ENCODE measurements around the gene SPR. TPM values are rescaled to one million over a fixed set of nuclear protein-coding genes. Genes with fewer than 3 reads are reported as not detected.
A peak's percentile ranks its signal among the peaks of the same experiment; 100 is the strongest.
"Not testable (repeated sequence)": the region's sequence is repeated elsewhere in the genome, so short reads cannot be mapped to it uniquely, and the experiment has no call there.

Gene SPR
- total RNA-seq, 3 donors from 2014 or later: 7.7 to 11.2 (median 8.5) TPM

- no peaks in the 10 kb centered on the region for H3K9me3 Mint-ChIP-seq
- peaks cover 63% of the 10 kb centered on the region for H3K27me3 Mint-ChIP-seq (ENCODE audit: low read depth)
- no peak overlapping the region for H3K4me3 Mint-ChIP-seq
- ATAC-seq (no peak), DNase-seq (no peak)
- H3K4me1 Mint-ChIP-seq (ENCODE audit: low read depth): peaks cover 1% of the 10 kb centered on the region
- H3K36me3 Mint-ChIP-seq (ENCODE audit: insufficient read depth): no peaks in the 10 kb centered on the region
Observed at GRCh38 chr2:72896446-72896845, 9.2 kb downstream of the SPR start.

GRCh38 chr2:72897785-72898584 is 10.8 kb downstream of the SPR start:
- Mint-ChIP-seq H3K4me3 (no peak overlapping the region), H3K4me1 (ENCODE audit: low read depth) (peaks cover 1% of the 10 kb centered on the region), H3K36me3 (ENCODE audit: insufficient read depth) (no peaks in the 10 kb centered on the region), H3K9me3 (no peaks in the 10 kb centered on the region), H3K27me3 (ENCODE audit: low read depth) (peaks cover 69% of the 10 kb centered on the region)
- ATAC-seq: no peak
- no peak for DNase-seq

GRCh38 chr2:72898585-72898906 is 11.3 kb downstream of the SPR start:
- H3K4me1 Mint-ChIP-seq (ENCODE audit: low read depth): peaks cover 1% of the 10 kb centered on the region
- DNase-seq: no peak
- ATAC-seq: no peak
- H3K4me3 Mint-ChIP-seq: no peak overlapping the region
- peaks cover 68% of the 10 kb centered on the region for H3K27me3 Mint-ChIP-seq (ENCODE audit: low read depth)
- no peaks in the 10 kb centered on the region for H3K36me3 Mint-ChIP-seq (ENCODE audit: insufficient read depth)
- H3K9me3 Mint-ChIP-seq: no peaks in the 10 kb centered on the region

- H3K27me3 Mint-ChIP-seq (ENCODE audit: low read depth): peaks cover 51% of the 10 kb centered on the region
- no peak for ATAC-seq
- peaks cover 1% of the 10 kb centered on the region for H3K4me1 Mint-ChIP-seq (ENCODE audit: low read depth)
- no peak for DNase-seq
- H3K9me3 Mint-ChIP-seq: no peaks in the 10 kb centered on the region
- no peak overlapping the region for H3K4me3 Mint-ChIP-seq
- H3K36me3 Mint-ChIP-seq (ENCODE audit: insufficient read depth): no peaks in the 10 kb centered on the region
Observed at GRCh38 chr2:72900191-72900825, 13.1 kb downstream of the SPR start.

GRCh38 chr2:72901426-72901825 is 14.2 kb downstream of the SPR start:
- H3K4me1 Mint-ChIP-seq (ENCODE audit: low read depth): no peaks in the 10 kb centered on the region
- H3K4me3 Mint-ChIP-seq: no peak overlapping the region
- H3K9me3 Mint-ChIP-seq: peaks cover 2% of the 10 kb centered on the region
- peaks cover 47% of the 10 kb centered on the region for H3K27me3 Mint-ChIP-seq (ENCODE audit: low read depth)
- DNase-seq: no peak
- no peaks in the 10 kb centered on the region for H3K36me3 Mint-ChIP-seq (ENCODE audit: insufficient read depth)
- ATAC-seq: no peak

GRCh38 chr2:72907369-72907768 is 20.2 kb downstream of the SPR start:
- DNase-seq; H3K4me1 Mint-ChIP-seq (ENCODE audit: low read depth); H3K9me3 Mint-ChIP-seq; H3K4me3 Mint-ChIP-seq; ATAC-seq; H3K36me3 Mint-ChIP-seq (ENCODE audit: insufficient read depth): not testable (repeated sequence)
- peaks cover 64% of the 10 kb centered on the region for H3K27me3 Mint-ChIP-seq (ENCODE audit: low read depth)

GRCh38 chr2:72908741-72909140 is 21.5 kb downstream of the SPR start:
- no peaks in the 10 kb centered on the region for H3K4me1 Mint-ChIP-seq (ENCODE audit: low read depth)
- no peak overlapping the region for H3K4me3 Mint-ChIP-seq
- H3K9me3 Mint-ChIP-seq: peaks cover 3% of the 10 kb centered on the region
- H3K27me3 Mint-ChIP-seq (ENCODE audit: low read depth): peaks cover 65% of the 10 kb centered on the region
- no peaks in the 10 kb centered on the region for H3K36me3 Mint-ChIP-seq (ENCODE audit: insufficient read depth)
- ATAC-seq: no peak
- DNase-seq: no peak

GRCh38 chr2:72911256-72911655 is 24.0 kb downstream of the SPR start:
- Mint-ChIP-seq H3K4me3 (no peak overlapping the region), H3K27me3 (ENCODE audit: low read depth) (peaks cover 81% of the 10 kb centered on the region), H3K9me3 (peaks cover 2% of the 10 kb centered on the region), H3K4me1 (ENCODE audit: low read depth) (peaks cover 12% of the 10 kb centered on the region), H3K36me3 (ENCODE audit: insufficient read depth) (no peaks in the 10 kb centered on the region)
- no peak for DNase-seq
- ATAC-seq: no peak

- H3K27me3 Mint-ChIP-seq (ENCODE audit: low read depth): peaks cover 77% of the 10 kb centered on the region
- DNase-seq: no peak
- no peak for ATAC-seq
- H3K4me3 Mint-ChIP-seq: no peak overlapping the region
- no peaks in the 10 kb centered on the region for H3K36me3 Mint-ChIP-seq (ENCODE audit: insufficient read depth)
- peaks cover 22% of the 10 kb centered on the region for H3K4me1 Mint-ChIP-seq (ENCODE audit: low read depth)
- H3K9me3 Mint-ChIP-seq: no peaks in the 10 kb centered on the region
Observed at GRCh38 chr2:72913486-72914205, 26.4 kb downstream of the SPR start.

- no peaks in the 10 kb centered on the region for H3K36me3 Mint-ChIP-seq (ENCODE audit: insufficient read depth)
- DNase-seq (no peak), ATAC-seq (no peak)
- H3K4me3 Mint-ChIP-seq: no peak overlapping the region
- H3K4me1 Mint-ChIP-seq (ENCODE audit: low read depth): peaks cover 26% of the 10 kb centered on the region
- peaks cover 78% of the 10 kb centered on the region for H3K27me3 Mint-ChIP-seq (ENCODE audit: low read depth)
- no peaks in the 10 kb centered on the region for H3K9me3 Mint-ChIP-seq
Observed at GRCh38 chr2:72914206-72914559, 27.0 kb downstream of the SPR start.

- peaks cover 78% of the 10 kb centered on the region for H3K27me3 Mint-ChIP-seq (ENCODE audit: low read depth)
- peaks cover 30% of the 10 kb centered on the region for H3K4me1 Mint-ChIP-seq (ENCODE audit: low read depth)
- H3K36me3 Mint-ChIP-seq (ENCODE audit: insufficient read depth): no peaks in the 10 kb centered on the region
- DNase-seq (no peak), ATAC-seq (no peak)
- H3K4me3 Mint-ChIP-seq: peak overlapping the region; percentile 64
- no peaks in the 10 kb centered on the region for H3K9me3 Mint-ChIP-seq
Observed at GRCh38 chr2:72914589-72915319, 27.5 kb downstream of the SPR start.

GRCh38 chr2:72915320-72915906 is 28.2 kb downstream of the SPR start:
- peaks cover 74% of the 10 kb centered on the region for H3K27me3 Mint-ChIP-seq (ENCODE audit: low read depth)
- H3K4me3 Mint-ChIP-seq: peak overlapping the region; percentile 64
- DNase-seq (no peak), ATAC-seq (no peak)
- no peaks in the 10 kb centered on the region for H3K9me3 Mint-ChIP-seq
- peaks cover 32% of the 10 kb centered on the region for H3K4me1 Mint-ChIP-seq (ENCODE audit: low read depth)
- H3K36me3 Mint-ChIP-seq (ENCODE audit: insufficient read depth): no peaks in the 10 kb centered on the region

- Mint-ChIP-seq H3K9me3 (no peaks in the 10 kb centered on the region), H3K4me3 (peak overlapping the region; percentile 73), H3K4me1 (ENCODE audit: low read depth) (peaks cover 34% of the 10 kb centered on the region), H3K27me3 (ENCODE audit: low read depth) (peaks cover 71% of the 10 kb centered on the region), H3K36me3 (ENCODE audit: insufficient read depth) (no peaks in the 10 kb centered on the region)
- no peak for DNase-seq
- ATAC-seq: peak; percentile 52
Observed at GRCh38 chr2:72915907-72916742, 28.9 kb downstream of the SPR start.
